Mesenchymal stem cell (in vitro differentiated cells and primary cell): ENCODE results near the gene IRF4.
A peak's percentile ranks its signal among the peaks of the same experiment; 100 is the strongest.

ENCODE experiments used
- DNase-seq: peaks from one replicate; pipeline ENCODE4 v3.0.0-alpha.2; 2013
- H2AFZ ChIP-seq: one replicate; pipeline ENCODE4 v1.6.1; 2013; ENCODE audit warnings: low read depth, mild to moderate bottlenecking, control low read depth, inconsistent platforms, low read length, moderate library complexity
- H2AK5ac ChIP-seq: 2 replicates; pipeline ENCODE4 v1.6.1; 2013; ENCODE audit warnings: low read length, moderate library complexity, mild to moderate bottlenecking, inconsistent platforms; ENCODE audit not compliant: severe bottlenecking
- H2BK120ac ChIP-seq: one replicate; pipeline ENCODE4 v1.6.1; 2013; ENCODE audit warnings: low read depth, mild to moderate bottlenecking, inconsistent platforms, low read length, moderate library complexity
- H2BK12ac ChIP-seq, 2 experiments: one replicate each; pipeline ENCODE4 v1.6.1; 2013; ENCODE audit warnings: inconsistent platforms in 2 of 2, low read length in 2 of 2, mild to moderate bottlenecking in 2 of 2, moderate library complexity in 2 of 2, control low read depth in 1 of 2
- H2BK15ac ChIP-seq: one replicate; pipeline ENCODE4 v1.6.1; 2013; ENCODE audit warnings: mild to moderate bottlenecking, low read depth, inconsistent platforms; ENCODE audit not compliant: poor library complexity, severe bottlenecking
- H2BK5ac ChIP-seq: 2 replicates; pipeline ENCODE4 v1.6.1; 2013; ENCODE audit warnings: low read depth, mild to moderate bottlenecking, low read length, control low read depth, inconsistent platforms; ENCODE audit not compliant: poor library complexity, severe bottlenecking
- H3K14ac ChIP-seq, 2 experiments: one replicate each; pipeline ENCODE4 v1.6.1; 2013; ENCODE audit warnings: inconsistent platforms in 2 of 2, low read length in 2 of 2, control low read depth in 1 of 2, mild to moderate bottlenecking in 1 of 2, moderate library complexity in 1 of 2
- H3K18ac ChIP-seq, 2 experiments: one replicate each; pipeline ENCODE4 v1.6.1; 2013; ENCODE audit warnings: inconsistent platforms in 2 of 2, low read length in 2 of 2, control low read depth in 1 of 2, low read depth in 1 of 2, mild to moderate bottlenecking in 1 of 2
- H3K23ac ChIP-seq, 2 experiments: one replicate each; pipeline ENCODE4 v1.6.1; 2013; ENCODE audit warnings: inconsistent platforms in 2 of 2, low read length in 2 of 2, mild to moderate bottlenecking in 2 of 2, moderate library complexity in 2 of 2, control low read depth in 1 of 2
- H3K27ac ChIP-seq: 2 replicates; pipeline ENCODE4 v1.5.1; 2013; ENCODE audit warnings: mild to moderate bottlenecking, moderate library complexity, low read length, control low read depth, inconsistent platforms; ENCODE audit not compliant: poor library complexity, severe bottlenecking
- H3K27me3 ChIP-seq, 2 experiments: 2 replicates each; pipeline versions ENCODE4 v1.6.1 to v1.7.0; 2013; ENCODE audit warnings: low read length in 2 of 2, mild to moderate bottlenecking in 2 of 2, moderate library complexity in 2 of 2, control low read depth in 1 of 2, inconsistent platforms in 1 of 2; ENCODE audit not compliant: control insufficient read depth in 1 of 2, insufficient read depth in 1 of 2
- H3K36me3 ChIP-seq, 2 experiments: 2 replicates each; pipeline versions ENCODE4 v1.6.1 to v1.7.0; 2013; ENCODE audit warnings: low read length in 2 of 2, control low read depth in 1 of 2, inconsistent platforms in 1 of 2, low read depth in 1 of 2, mild to moderate bottlenecking in 1 of 2; ENCODE audit not compliant: insufficient read depth in 2 of 2, control insufficient read depth in 1 of 2
- H3K4ac ChIP-seq, 2 experiments: one replicate each; pipeline ENCODE4 v1.6.1; 2013; ENCODE audit warnings: inconsistent platforms in 2 of 2, low read length in 2 of 2, mild to moderate bottlenecking in 2 of 2, moderate library complexity in 2 of 2, control low read depth in 1 of 2, low read depth in 1 of 2
- H3K4me1 ChIP-seq: 2 replicates; pipeline ENCODE4 v1.6.1; 2013; ENCODE audit warnings: low read depth, low read length, control low read depth; ENCODE audit not compliant: control insufficient read depth, insufficient read depth
- H3K4me2 ChIP-seq: 2 replicates; pipeline ENCODE4 v1.6.1; 2013; ENCODE audit warnings: low read length, mild to moderate bottlenecking, inconsistent platforms; ENCODE audit not compliant: poor library complexity, severe bottlenecking
- H3K4me3 ChIP-seq, 2 experiments: 2 replicates each; pipeline versions ENCODE4 v1.5.1 to v1.7.0; 2013; ENCODE audit warnings: low read length in 2 of 2, mild to moderate bottlenecking in 2 of 2, control low read depth in 1 of 2, low read depth in 1 of 2; ENCODE audit not compliant: insufficient read depth in 1 of 2
- H3K79me1 ChIP-seq: replicated peaks from 2 replicates; pipeline ENCODE4 v1.6.1; 2013; ENCODE audit warnings: mild to moderate bottlenecking, control low read depth, low read length, inconsistent platforms; ENCODE audit not compliant: poor library complexity, severe bottlenecking
- H3K9ac ChIP-seq: 2 replicates; pipeline ENCODE4 v1.7.0; 2013; ENCODE audit warnings: mild to moderate bottlenecking, low read length, moderate library complexity
- H3K9me3 ChIP-seq: 2 replicates; pipeline ENCODE4 v1.7.0; 2013; ENCODE audit warnings: mild to moderate bottlenecking, low read length; ENCODE audit not compliant: control insufficient read depth
- H4K8ac ChIP-seq: one replicate; pipeline ENCODE4 v1.6.1; 2013; ENCODE audit warnings: inconsistent platforms, mild to moderate bottlenecking, low read length, moderate library complexity
- H4K91ac ChIP-seq: one replicate; pipeline ENCODE4 v1.6.1; 2013; ENCODE audit warnings: mild to moderate bottlenecking, low read length, inconsistent platforms
- WGBS: methylation state at CpG from one replicate; pipeline ENCODE4 v1.1.7; 2013; ENCODE audit warnings: mixed read lengths; 5-methylcytosine and 5-hydroxymethylcytosine counted together

The IRF4 gene

DNA sequence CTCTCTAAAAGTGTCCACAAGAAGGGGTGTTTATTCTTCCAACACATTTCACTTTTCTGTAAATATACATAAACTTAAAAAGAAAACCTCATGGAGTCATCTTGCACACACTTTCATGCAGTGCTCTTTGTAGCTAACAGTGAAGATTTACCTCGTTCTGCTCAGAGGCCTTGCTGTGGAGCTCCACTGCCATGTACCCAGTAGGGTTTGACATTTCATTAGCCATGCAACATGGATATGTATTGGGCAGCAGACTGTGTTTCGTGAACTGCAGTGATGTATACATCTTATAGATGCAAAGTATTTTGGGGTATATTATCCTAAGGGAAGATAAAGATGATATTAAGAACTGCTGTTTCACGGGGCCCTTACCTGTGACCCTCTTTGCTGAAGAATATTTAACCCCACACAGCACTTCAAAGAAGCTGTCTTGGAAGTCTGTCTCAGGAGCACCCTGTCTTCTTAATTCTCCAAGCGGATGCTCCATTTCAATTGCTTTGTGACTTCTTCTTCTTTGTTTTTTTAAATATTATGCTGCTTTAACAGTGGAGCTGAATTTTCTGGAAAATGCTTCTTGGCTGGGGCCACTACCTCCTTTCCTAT is 17.9 kb downstream of the IRF4 start:
- Histone ChIP-seq H3K36me3 (peaks cover 0 to 24% of the 10 kb centered on the region in 2 experiments), H3K79me1 (no peaks in the 10 kb centered on the region), H2BK12ac (no peak overlapping the region), H3K4me2 (no peak overlapping the region), H2BK5ac (no peak overlapping the region), H3K27ac (no peak overlapping the region), H3K9me3 (peaks cover 14% of the 10 kb centered on the region), H3K18ac (no peak overlapping the region), H3K27me3 (peaks cover 0 to 5% of the 10 kb centered on the region in 2 experiments), H2AFZ (no peak overlapping the region), H3K14ac (no peak overlapping the region), H4K8ac (no peak overlapping the region), H2AK5ac (no peak overlapping the region), H2BK120ac (no peak overlapping the region), H3K4ac (no peak overlapping the region), H2BK15ac (no peak overlapping the region), H4K91ac (no peak overlapping the region), H3K4me1 (no peaks in the 10 kb centered on the region), H3K4me3 (no peak overlapping the region), H3K23ac (no peak overlapping the region), H3K9ac (no peak overlapping the region)
- WGBS, result 85% methylated on average over 2 of the region's 4 CpGs
- no peak for DNase-seq

DNA sequence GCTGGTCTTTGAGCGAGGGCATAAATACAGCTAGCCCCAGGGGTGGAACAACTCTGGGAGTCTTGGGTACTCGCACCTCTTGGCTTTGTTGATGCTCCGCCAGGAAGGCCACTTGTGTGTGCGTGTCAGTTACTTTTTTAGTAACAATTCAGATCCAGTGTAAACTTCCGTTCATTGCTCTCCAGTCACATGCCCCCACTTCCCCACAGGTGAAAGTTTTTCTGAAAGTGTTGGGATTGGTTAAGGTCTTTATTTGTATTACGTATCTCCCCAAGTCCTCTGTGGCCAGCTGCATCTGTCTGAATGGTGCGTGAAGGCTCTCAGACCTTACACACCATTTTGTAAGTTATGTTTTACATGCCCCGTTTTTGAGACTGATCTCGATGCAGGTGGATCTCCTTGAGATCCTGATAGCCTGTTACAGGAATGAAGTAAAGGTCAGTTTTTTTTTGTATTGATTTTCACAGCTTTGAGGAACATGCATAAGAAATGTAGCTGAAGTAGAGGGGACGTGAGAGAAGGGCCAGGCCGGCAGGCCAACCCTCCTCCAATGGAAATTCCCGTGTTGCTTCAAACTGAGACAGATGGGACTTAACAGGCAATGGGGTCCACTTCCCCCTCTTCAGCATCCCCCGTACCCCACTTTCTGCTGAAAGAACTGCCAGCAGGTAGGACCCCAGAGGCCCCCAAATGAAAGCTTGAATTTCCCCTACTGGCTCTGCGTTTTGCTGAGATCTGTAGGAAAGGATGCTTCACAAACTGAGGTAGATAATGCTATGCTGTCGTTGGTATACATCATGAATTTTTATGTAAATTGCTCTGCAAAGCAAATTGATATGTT is 19.2 kb downstream of the IRF4 start:
- no peak overlapping the region for H2AFZ ChIP-seq
- no peak overlapping the region for H3K14ac ChIP-seq
- H4K91ac ChIP-seq, result no peak overlapping the region
- 82% methylated on average over 13 of the region's 15 CpGs for WGBS
- H3K4ac ChIP-seq, result no peak overlapping the region
- no peak for DNase-seq
- H3K18ac ChIP-seq, result no peak overlapping the region
- no peak overlapping the region for H4K8ac ChIP-seq
- no peak overlapping the region for H3K4me2 ChIP-seq
- peaks cover 10% of the 10 kb centered on the region for H3K9me3 ChIP-seq
- H2BK120ac ChIP-seq, result no peak overlapping the region
- H2BK5ac ChIP-seq, result no peak overlapping the region
- H3K9ac ChIP-seq, result no peak overlapping the region
- H2BK12ac ChIP-seq, result no peak overlapping the region
- H2AK5ac ChIP-seq, result no peak overlapping the region
- no peaks in the 10 kb centered on the region for H3K4me1 ChIP-seq
- no peak overlapping the region for H3K23ac ChIP-seq
- peaks cover 0 to 5% of the 10 kb centered on the region in 2 experiments for H3K27me3 ChIP-seq
- H3K4me3 ChIP-seq, result no peak overlapping the region
- H2BK15ac ChIP-seq, result no peak overlapping the region
- no peaks in the 10 kb centered on the region for H3K79me1 ChIP-seq
- H3K27ac ChIP-seq, result no peak overlapping the region
- H3K36me3 ChIP-seq, result peaks cover 0 to 15% of the 10 kb centered on the region in 2 experiments

DNA sequence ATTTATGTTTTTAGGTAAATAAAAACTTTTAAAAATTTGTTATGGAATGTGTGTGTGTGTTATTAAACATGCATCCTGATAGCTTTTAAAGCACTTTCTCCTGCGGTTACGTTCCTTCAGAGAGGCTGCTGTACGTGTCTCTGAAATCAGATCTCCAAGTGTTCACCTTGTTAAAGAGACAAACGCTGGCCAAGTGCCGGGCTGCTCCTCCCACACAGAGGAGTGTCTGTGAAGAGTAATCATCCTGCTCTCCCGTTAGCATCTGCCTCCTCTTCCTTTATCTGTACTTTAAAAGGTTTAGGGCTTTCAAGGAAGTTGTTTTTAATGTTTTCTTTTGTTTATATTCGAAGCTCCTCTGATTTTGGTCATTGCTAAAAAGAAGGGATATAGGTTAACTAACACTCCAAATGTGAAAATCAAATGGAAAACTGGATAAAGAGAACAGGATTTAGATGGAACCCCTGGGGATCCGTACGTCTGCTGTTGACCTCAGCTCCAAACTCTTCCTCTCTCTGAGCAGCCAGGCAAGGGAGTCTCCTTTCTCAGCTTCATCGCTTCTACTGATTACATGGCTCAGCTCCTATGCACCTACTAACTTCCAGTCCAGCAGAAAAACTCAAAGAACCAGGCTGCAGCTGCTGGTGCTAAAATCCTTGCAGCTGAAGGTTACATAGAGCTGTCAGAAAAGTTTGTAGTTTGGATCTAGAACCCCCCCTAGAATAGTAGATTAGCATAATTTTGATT is 20.0 kb downstream of the IRF4 start:
- no peak overlapping the region for H3K27ac ChIP-seq
- no peak overlapping the region for H2AFZ ChIP-seq
- no peak overlapping the region for H4K91ac ChIP-seq
- no peak overlapping the region for H3K4me2 ChIP-seq
- peaks cover 0 to 5% of the 10 kb centered on the region in 2 experiments for H3K27me3 ChIP-seq
- no peak overlapping the region for H2BK120ac ChIP-seq
- H3K36me3 ChIP-seq, result peaks cover 0 to 12% of the 10 kb centered on the region in 2 experiments
- no peak overlapping the region for H3K4ac ChIP-seq
- no peak overlapping the region for H2BK5ac ChIP-seq
- H3K9me3 ChIP-seq, result peaks cover 9% of the 10 kb centered on the region
- no peak overlapping the region for H3K18ac ChIP-seq
- H3K4me3 ChIP-seq, result no peak overlapping the region
- H3K23ac ChIP-seq, result no peak overlapping the region
- 53% methylated on average over 9 of the region's 10 CpGs for WGBS
- H2BK15ac ChIP-seq, result no peak overlapping the region
- H3K79me1 ChIP-seq, result no peaks in the 10 kb centered on the region
- H3K4me1 ChIP-seq, result no peaks in the 10 kb centered on the region
- DNase-seq, result no peak
- no peak overlapping the region for H4K8ac ChIP-seq
- H2BK12ac ChIP-seq, result no peak overlapping the region
- no peak overlapping the region for H2AK5ac ChIP-seq
- no peak overlapping the region for H3K14ac ChIP-seq
- peak overlapping the region; percentile 19 for H3K9ac ChIP-seq
